Gastroesophageal sphincter (tissue), 4 donors: ENCODE data around the gene PHF1. TPM values are rescaled to one million over a fixed set of nuclear protein-coding genes. Genes with fewer than 3 reads are reported as not detected.
"Not testable (repeated sequence)": the region's sequence is repeated elsewhere in the genome, so short reads cannot be mapped to it uniquely, and the experiment has no call there.

ENCODE experiments used
- ATAC-seq: fragments of 150-250 bp; one replicate; pipeline ENCODE4 v1.9.1; 2016; ENCODE audit warnings: mild to moderate bottlenecking, moderate library complexity
- H3K27ac ChIP-seq, 4 donors: fragments of 200-600 bp; sonication (generic) in 3 of 4; 1 replicate in 3 of 4; 2 replicates in 1 of 4; pipeline ENCODE4 v1.5.1; 2016 to 2019
- H3K27me3 ChIP-seq: fragments of 200-600 bp; sonication (generic); one replicate; pipeline ENCODE4 v1.5.1; 2019
- H3K36me3 ChIP-seq, 2 donors: fragments of 200-600 bp; sonication (generic); one replicate each; pipeline ENCODE4 v1.5.1; 2019; ENCODE audit warnings: control low read depth in 1 of 2
- H3K4me1 ChIP-seq, 3 donors: fragments of 200-600 bp; sonication (generic); 1 replicate in 2 of 3; 2 replicates in 1 of 3; pipeline ENCODE4 v1.5.1; 2016 to 2019; ENCODE audit warnings: control low read depth in 2 of 3
- H3K4me3 ChIP-seq, 2 donors: fragments of 200-600 bp; sonication (generic); one replicate each; pipeline ENCODE4 v1.5.1; 2019; ENCODE audit warnings: mild to moderate bottlenecking in 1 of 2, moderate library complexity in 1 of 2
- H3K9me3 ChIP-seq, 3 donors: fragments of 200-600 bp; sonication (generic); one replicate each; pipeline ENCODE4 v1.5.1; 2017 to 2019; ENCODE audit warnings: control low read depth in 2 of 3
- EP300 ChIP-seq: sonication (generic); formaldehyde crosslinking; IDR thresholded peaks from one replicate; pipeline ENCODE4 v1.6.1; 2017; ENCODE audit warnings: antibody characterized with exemption, mild to moderate bottlenecking
- POLR2A ChIP-seq, 2 donors: fragments of 450-650 bp; IDR thresholded peaks; one replicate each; pipeline ENCODE4 v1.6.1; 2017; ENCODE audit warnings: antibody characterized with exemption in 2 of 2, mild to moderate bottlenecking in 2 of 2, moderate library complexity in 1 of 2
- POLR2AphosphoS5 ChIP-seq: sonication (generic); formaldehyde crosslinking; IDR thresholded peaks from one replicate; pipeline ENCODE4 v1.6.1; 2017; ENCODE audit warnings: antibody characterized with exemption
- WGBS, 2 donors: methylation state at CpG; one replicate each; pipeline ENCODE4 v1.1.5; 2018; ENCODE audit warnings: low coverage in 1 of 2; 5-methylcytosine and 5-hydroxymethylcytosine counted together
- total RNA-seq, 4 donors: library from RNA; depleted of rRNA; stranded (reverse); fragments of >200 nt; gene quantifications; one replicate each; pipeline ENCODE4 v1.1.0, GENCODE V29; 2016
- TF ChIP-seq, protein P1 (sequence below), 4 experiments: fragments of 200-600 bp in 2 of 4; fragments of 450-650 bp in 2 of 4; sonication (generic) in 1 of 4; IDR thresholded peaks; one replicate each; pipeline ENCODE4 v1.5.1; 2017 to 2019; ENCODE audit warnings: antibody characterized with exemption in 4 of 4, mild to moderate bottlenecking in 2 of 4, moderate library complexity in 2 of 4

PHF1 gene
- total RNA-seq, 4 donors from 2014 or later: 73.0 to 91.0 (median 86.1) TPM

GRCh38 chr6:33397541-33397940 lies 13.3 kb upstream of the PHF1 start:
- ATAC-seq: no peak
- H3K27ac ChIP-seq: no peak overlapping the region
- WGBS, 2 donors: 67 to 83% methylated on average over 1 of the region's 1 CpG
- H3K36me3 ChIP-seq: no peaks in the 10 kb centered on the region
- no peaks in the 10 kb centered on the region for H3K9me3 ChIP-seq
- H3K4me1 ChIP-seq: no peaks in the 10 kb centered on the region
- no peak overlapping the region for H3K4me3 ChIP-seq
- no peaks in the 10 kb centered on the region for H3K27me3 ChIP-seq
- TF ChIP-seq EP300 (no peak), POLR2AphosphoS5 (no peak), POLR2A (IDR thresholded peaks at IDR 0.05) (no peak)
- TF ChIP-seq, protein P1, sequence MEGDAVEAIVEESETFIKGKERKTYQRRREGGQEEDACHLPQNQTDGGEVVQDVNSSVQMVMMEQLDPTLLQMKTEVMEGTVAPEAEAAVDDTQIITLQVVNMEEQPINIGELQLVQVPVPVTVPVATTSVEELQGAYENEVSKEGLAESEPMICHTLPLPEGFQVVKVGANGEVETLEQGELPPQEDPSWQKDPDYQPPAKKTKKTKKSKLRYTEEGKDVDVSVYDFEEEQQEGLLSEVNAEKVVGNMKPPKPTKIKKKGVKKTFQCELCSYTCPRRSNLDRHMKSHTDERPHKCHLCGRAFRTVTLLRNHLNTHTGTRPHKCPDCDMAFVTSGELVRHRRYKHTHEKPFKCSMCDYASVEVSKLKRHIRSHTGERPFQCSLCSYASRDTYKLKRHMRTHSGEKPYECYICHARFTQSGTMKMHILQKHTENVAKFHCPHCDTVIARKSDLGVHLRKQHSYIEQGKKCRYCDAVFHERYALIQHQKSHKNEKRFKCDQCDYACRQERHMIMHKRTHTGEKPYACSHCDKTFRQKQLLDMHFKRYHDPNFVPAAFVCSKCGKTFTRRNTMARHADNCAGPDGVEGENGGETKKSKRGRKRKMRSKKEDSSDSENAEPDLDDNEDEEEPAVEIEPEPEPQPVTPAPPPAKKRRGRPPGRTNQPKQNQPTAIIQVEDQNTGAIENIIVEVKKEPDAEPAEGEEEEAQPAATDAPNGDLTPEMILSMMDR (IDR thresholded peaks at IDR 0.05): no peak

- not testable (repeated sequence) for H3K9me3 ChIP-seq, H3K27ac ChIP-seq, H3K4me3 ChIP-seq, H3K36me3 ChIP-seq, ATAC-seq, H3K4me1 ChIP-seq, H3K27me3 ChIP-seq
- WGBS, 2 donors: 67 to 97% methylated on average over 1 to 3 of the region's 3 CpGs
Observed at GRCh38 chr6:33398601-33399000, 12.2 kb upstream of the PHF1 start.

- not testable (repeated sequence) for H3K4me3 ChIP-seq, H3K36me3 ChIP-seq, H3K27ac ChIP-seq, H3K9me3 ChIP-seq, H3K27me3 ChIP-seq, H3K4me1 ChIP-seq, ATAC-seq
- WGBS, 2 donors: 67 to 95% methylated on average over 1 to 6 of the region's 6 CpGs
Observed at GRCh38 chr6:33399881-33400280, 10.9 kb upstream of the PHF1 start.

DNA sequence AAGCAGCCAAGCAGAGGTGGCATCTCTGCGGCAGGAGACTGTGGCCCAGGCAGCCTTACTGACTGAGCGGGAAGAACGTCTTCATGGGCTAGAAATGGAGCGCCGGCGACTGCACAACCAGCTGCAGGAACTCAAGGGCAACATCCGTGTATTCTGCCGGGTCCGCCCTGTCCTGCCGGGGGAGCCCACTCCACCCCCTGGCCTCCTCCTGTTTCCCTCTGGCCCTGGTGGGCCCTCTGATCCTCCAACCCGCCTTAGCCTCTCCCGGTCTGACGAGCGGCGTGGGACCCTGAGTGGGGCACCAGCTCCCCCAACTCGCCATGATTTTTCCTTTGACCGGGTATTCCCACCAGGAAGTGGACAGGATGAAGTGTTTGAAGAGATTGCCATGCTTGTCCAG lies 5.9 kb upstream of the PHF1 start:
- H3K27me3 ChIP-seq: no peaks in the 10 kb centered on the region
- no peaks in the 10 kb centered on the region for H3K36me3 ChIP-seq
- no peaks in the 10 kb centered on the region for H3K9me3 ChIP-seq
- WGBS, 2 donors: 80 to 98% methylated on average over 1 to 7 of the region's 17 CpGs
- peaks cover 0 to 6% (median 0%) of the 10 kb centered on the region in 3 donors for H3K4me1 ChIP-seq
- TF ChIP-seq, protein P1 (IDR thresholded peaks at IDR 0.05): no peak
- TF ChIP-seq POLR2AphosphoS5: no peak
- TF ChIP-seq POLR2A (IDR thresholded peaks at IDR 0.05): no peak
- no peak for TF ChIP-seq EP300
- no peak overlapping the region for H3K27ac ChIP-seq
- ATAC-seq: no peak
- H3K4me3 ChIP-seq: no peak overlapping the region

- no peak for ATAC-seq
- Histone ChIP-seq H3K4me3 (no peak overlapping the region), H3K9me3 (no peaks in the 10 kb centered on the region), H3K27me3 (no peaks in the 10 kb centered on the region), H3K27ac (no peak overlapping the region), H3K4me1 (peaks cover 0 to 7% (median 0%) of the 10 kb centered on the region in 3 donors), H3K36me3 (no peaks in the 10 kb centered on the region)
- WGBS, 2 donors: 93 to 94% methylated on average over 5 to 9 of the region's 15 CpGs
- TF ChIP-seq POLR2AphosphoS5 (no peak), POLR2A (IDR thresholded peaks at IDR 0.05) (no peak), EP300 (no peak)
- TF ChIP-seq, protein P1 (IDR thresholded peaks at IDR 0.05): no peak
Observed at GRCh38 chr6:33405386-33405940, 5.4 kb upstream of the PHF1 start.

DNA sequence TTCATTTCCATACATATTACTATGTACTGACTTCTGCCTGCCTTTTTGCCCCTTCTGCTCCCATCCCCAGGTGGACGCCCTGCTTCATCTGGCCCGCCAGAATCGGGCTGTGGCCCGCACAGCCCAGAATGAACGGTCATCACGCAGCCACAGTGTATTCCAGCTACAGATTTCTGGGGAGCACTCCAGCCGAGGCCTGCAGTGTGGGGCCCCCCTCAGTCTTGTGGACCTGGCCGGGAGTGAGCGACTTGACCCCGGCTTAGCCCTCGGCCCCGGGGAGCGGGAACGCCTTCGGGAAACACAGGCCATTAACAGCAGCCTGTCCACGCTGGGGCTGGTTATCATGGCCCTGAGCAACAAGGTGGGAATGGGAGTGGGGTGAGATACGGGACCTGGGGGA lies 4.7 kb upstream of the PHF1 start:
- H3K27me3 ChIP-seq: no peaks in the 10 kb centered on the region
- no peak for ATAC-seq
- WGBS, 2 donors: 87% methylated on average over 3 of the region's 17 CpGs; no CpG with 5 or more reads in 1 of the 2 donors
- peaks cover 0 to 7% (median 0%) of the 10 kb centered on the region in 3 donors for H3K4me1 ChIP-seq
- H3K4me3 ChIP-seq: no peak overlapping the region
- no peaks in the 10 kb centered on the region for H3K9me3 ChIP-seq
- TF ChIP-seq, protein P1 (IDR thresholded peaks at IDR 0.05): no peak
- no peak for TF ChIP-seq EP300
- no peak for TF ChIP-seq POLR2A (IDR thresholded peaks at IDR 0.05)
- no peak for TF ChIP-seq POLR2AphosphoS5
- no peak overlapping the region for H3K27ac ChIP-seq
- no peaks in the 10 kb centered on the region for H3K36me3 ChIP-seq
